ENCODE results near the gene CA5A.
"Not testable (repeated sequence)": the region's sequence is repeated elsewhere in the genome, so short reads cannot be mapped to it uniquely, and the experiment has no call there.

CA5A gene

DNA sequence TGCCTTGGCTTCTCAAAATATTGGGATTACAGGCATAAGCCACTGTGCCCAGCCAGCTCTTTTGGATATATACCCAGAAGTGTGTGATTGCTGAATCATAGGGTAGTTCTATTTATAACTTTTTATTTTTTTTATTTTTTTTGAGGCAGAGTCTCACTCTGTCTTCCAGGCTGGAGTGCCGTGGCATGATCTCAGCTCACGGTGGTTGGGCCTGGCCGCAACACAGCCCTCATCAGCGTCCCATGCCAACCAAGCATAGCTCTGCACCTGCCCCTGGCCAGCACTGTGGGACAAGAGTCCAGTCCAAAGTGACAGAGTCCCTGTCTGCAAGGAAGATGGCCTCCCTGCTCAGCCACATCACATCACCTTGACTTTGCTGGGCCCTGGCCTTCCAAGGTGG lies 42.3 kb downstream of the CA5A start:
- not testable (repeated sequence) for DNase-seq (ENCODE audit: low spot score)

DNA sequence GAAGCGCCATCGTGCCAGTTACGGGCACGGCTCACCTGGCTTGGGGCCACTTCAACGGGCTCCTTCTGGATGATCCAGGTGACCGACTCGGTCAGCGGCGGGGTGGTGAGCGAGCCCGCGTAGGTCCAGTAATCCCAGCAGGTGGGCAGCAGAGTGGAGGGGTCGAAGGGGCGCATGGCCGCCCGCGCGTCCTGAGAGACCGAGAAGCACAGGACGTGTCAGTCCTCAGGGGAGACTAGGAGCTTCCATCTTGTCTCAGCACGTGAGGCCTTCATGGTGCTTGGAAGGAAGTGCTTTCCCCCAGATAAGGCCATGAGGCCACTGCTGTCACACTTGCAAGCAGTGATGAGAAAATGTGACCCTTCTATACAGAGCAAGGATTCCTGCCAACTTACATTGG lies 44.6 kb downstream of the CA5A start:
- no peak for DNase-seq (ENCODE audit: low spot score)

DNA sequence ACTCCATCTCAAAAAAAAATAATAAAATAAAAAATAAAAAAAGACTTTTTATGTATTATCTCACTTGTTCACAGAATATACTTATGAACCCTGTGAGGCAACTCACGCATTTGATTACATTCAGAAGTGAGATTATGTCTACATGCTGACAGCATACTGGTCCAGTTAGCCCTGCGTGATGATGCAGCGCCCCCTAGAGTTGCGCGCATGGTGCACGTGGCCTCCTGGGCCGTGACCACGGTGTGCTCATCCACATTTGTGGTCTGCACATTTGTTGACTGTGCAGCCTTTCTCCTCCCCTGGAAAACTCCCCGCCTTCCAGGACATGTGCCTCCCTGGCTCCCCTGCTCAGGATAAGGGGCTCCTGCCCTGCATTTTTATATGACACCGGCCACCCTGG lies 46.6 kb downstream of the CA5A start:
- not testable (repeated sequence) for DNase-seq (ENCODE audit: low spot score)

DNA sequence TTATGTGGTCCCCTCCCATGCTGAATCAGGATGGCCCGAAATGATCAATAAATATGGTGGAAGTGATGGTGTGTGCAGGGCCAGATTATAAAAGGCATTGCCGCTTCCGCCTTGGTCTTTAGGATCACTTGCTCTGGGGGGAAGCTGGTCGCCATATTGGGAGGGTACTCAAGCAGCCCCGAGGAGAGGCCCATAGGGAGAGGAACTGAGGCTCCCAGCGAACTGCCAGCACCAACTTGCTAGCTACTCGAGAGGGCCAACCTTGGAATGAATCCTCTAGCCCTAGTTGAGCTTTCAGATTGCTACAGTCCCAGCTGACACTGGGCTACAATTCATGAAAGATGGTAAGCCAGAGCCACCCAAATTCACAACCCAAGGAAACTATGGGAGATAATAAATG lies 48.0 kb downstream of the CA5A start:
- DNase-seq (ENCODE audit: low spot score), result not testable (repeated sequence)

DNA sequence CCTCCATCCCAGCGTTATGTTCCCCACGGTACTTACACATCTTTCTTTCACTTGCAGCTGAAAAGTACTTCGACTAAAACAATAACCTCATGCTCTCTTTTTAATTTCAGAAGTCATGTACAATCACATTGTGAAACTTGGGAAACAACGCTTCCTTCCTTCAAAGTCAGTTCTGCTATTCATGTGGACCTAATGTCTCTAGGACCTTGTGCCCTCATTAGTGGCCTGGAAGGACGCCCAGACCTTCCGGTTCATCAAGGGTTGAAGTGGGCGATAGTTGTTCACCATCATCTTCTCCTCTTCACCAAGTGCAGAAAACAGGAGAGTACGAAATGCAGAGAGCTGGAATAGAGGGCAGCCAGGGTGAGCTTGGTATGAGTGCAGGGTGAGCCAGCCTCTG lies 48.4 kb downstream of the CA5A start:
- not testable (repeated sequence) for DNase-seq (ENCODE audit: low spot score)

DNA sequence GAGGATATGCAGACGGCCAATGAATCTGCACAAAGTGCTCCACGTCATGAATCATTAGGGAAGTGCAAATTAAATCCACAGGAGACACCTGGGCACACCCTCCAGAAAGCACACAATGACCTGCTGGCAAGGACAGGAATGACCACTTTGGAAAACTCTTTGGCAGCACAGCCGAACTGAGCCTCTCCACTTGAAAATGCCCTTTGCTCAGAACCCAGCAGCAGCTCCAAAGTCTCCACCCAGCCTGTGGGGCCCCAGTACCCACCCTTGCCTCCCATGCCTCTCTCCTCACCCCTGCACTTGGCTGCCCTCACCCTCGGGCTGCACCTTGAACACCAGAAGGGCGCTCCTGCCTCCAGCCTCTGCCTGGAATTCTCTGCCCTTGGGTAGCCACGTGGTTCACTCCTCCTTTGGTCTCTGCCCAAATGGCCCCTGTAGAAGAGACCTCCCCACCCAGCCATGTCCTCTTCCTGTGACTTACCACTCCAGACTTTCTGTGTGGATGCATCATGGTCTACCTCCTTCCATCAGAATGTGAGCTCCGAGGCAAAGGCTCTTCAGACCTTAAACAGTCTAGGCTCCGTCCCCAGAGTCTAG lies 50.9 kb downstream of the CA5A start:
- not testable (repeated sequence) for DNase-seq (ENCODE audit: low spot score)

DNA sequence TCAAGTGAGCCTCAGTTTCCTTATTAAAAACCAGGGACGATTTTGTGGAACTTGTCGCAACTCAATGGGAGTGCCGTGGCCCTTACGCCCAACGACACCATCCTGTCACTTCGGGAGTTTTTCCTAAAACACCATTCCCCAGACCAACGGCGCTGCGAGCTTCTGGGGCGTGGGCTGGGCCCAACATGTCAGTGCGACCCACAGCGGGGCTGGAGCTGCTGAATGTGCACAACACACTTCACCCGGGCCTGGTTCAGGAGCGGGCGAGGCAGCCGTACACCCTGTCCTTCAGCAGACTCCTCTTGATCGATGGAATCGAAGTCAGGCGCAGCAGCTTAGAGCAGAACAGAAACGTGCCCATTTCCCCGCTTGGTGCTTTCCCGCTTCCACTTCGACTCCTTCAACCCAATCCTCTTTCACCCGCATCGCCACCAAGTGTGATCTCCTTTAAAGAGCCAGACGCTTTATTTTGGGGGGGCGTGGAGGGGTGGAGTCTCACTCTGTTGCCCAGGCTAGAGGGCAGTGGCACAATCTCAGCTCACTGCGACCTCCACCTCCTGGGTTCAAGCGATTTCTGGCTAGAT lies 53.8 kb downstream of the CA5A start:
- DNase-seq (ENCODE audit: low spot score), result no peak

DNA sequence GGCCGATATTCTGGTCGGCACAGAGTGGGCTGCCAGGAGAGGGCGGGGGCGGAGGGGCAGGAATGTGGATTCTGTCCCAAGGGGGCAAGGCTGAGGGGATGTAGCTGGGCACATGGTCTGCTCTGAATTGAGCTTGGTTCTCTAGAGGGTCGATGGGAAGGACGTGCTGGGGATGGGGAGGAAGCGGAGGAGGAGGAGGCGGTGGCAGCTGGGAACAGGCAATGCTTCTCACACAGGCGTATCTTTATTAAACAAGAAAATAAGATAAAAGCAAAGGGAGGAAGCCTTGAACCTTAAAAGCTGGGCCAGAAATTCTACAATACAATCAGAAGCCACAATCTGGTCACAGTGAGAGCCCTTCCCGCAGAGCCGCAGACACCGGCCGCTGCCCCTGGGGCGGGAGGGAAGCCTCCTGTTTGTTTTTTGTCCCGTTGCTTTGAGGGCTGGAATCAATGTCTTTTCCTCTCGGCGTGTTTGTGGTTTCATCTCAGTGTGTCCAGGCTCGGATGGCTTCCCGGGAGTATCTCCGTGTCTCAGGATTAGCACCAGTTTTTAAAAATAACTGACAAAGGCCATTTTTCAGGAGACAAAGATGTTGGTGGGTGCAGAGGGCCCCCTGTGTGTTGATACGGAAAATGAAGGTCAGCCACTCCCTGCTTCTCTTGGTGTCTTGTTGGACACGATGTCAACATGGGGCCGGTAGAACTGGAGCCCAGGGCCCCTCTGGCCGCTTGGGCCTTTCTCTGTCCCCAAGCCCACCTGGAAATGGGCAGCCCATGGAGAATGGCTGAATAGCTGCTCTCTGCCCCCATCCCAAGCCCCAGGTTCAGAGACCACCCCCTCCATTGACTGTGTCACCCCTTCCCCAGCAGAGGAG lies 54.8 kb downstream of the CA5A start:
- no peak for DNase-seq (ENCODE audit: low spot score)

DNA sequence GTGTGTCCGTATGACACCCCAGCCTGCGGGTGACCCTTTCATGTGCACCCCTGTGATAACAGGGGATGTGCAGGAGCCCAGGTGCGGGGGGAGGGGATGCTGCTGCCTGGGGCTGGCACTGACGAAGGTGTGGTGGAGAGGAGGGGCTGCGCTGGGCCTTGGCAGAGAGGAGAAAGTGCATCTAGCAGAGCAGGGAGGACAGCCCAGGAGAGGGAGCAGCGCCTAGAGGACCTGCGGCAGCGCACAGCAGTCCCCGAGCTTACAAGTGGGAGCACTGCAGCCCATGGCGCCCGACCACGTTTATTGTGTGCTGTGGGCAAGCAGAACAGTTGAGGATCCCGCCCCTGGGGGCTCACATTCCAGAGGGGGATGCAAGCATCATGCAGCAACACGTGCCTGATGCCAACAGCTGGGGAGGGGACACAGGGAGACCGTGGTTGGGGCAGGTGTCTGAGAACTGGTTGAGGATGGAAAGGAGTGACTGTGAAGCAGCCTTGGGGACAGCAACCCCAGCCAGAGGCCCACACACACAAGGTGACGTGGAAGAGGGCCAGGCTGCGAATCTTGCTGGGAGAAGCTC lies 56.1 kb downstream of the CA5A start:
- no peak for DNase-seq (ENCODE audit: low spot score)

DNA sequence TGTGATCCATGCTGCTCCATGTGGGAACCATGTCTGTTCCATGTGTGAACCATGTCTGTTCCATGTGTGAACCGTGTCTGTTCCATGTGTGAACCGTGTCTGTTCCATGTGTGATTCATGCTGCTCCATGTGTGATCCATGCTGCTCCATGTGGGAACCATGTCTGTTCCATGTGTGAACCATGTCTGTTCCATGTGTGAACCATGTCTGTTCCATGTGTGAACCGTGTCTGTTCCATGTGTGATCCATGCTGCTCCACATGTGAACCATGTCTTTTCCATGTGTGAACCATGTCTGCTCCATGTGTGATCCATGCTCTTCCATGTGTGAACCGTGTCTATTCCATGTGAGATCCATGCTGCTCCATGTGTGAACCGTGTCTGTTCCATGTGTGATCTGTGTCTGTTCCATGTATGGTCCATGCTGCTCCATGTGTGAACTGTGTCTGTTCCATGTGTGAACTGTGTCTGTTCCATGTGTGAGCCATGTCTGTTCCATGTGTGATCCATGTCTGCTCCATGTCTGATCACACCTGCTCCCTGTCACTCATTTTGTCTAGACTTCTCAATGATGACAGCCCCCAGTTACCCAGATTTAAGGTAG lies 56.8 kb downstream of the CA5A start:
- not testable (repeated sequence) for DNase-seq (ENCODE audit: low spot score)

DNA sequence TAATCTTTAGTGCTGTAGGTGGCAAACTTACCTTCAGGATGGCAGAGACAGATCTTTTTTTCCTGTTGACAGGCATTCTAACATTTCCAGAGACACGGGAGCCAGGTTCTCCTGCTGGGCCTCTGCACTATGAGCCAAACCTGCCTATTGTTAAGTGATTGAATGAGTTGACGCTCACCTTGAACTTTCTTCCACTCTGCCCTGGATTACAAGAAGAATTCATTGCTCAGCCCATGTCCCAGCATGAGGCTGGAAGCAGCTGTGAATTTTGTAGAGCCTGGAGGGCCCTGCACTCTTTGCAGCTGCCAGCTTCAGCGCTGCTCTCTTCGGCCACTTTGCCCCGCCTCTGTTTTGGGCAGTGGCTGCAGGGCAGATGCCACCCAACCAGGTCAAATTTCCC lies 57.6 kb downstream of the CA5A start:
- DNase-seq (ENCODE audit: low spot score), result no peak

DNA sequence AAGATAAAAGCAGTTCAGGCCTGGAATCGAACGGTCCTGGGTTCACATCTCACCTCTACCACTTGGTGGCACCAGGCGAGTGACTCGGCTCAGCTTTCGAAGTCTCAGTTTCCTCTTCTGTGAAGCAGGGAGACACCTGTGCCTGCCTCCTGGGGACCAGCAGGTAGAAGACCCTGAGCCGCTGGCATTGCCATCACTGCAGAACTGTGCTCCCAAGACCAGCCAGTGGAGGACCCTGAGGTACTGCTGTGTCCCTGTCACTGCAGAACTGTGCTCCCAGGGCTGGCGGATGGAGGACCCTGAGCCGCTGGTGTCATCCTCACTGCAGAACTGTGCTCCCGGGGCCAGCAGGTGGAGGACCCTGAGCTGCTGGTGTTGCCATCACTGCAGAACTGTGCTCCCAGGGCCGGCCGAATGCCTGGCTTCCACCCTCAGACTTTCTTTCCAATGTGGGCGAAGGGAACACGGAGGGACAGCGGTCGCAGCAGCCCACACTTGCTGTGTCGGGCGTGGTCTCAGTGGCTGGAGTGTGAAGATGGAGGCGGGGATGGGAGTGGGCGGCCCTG lies 58.3 kb downstream of the CA5A start:
- DNase-seq (ENCODE audit: low spot score), result no peak

DNA sequence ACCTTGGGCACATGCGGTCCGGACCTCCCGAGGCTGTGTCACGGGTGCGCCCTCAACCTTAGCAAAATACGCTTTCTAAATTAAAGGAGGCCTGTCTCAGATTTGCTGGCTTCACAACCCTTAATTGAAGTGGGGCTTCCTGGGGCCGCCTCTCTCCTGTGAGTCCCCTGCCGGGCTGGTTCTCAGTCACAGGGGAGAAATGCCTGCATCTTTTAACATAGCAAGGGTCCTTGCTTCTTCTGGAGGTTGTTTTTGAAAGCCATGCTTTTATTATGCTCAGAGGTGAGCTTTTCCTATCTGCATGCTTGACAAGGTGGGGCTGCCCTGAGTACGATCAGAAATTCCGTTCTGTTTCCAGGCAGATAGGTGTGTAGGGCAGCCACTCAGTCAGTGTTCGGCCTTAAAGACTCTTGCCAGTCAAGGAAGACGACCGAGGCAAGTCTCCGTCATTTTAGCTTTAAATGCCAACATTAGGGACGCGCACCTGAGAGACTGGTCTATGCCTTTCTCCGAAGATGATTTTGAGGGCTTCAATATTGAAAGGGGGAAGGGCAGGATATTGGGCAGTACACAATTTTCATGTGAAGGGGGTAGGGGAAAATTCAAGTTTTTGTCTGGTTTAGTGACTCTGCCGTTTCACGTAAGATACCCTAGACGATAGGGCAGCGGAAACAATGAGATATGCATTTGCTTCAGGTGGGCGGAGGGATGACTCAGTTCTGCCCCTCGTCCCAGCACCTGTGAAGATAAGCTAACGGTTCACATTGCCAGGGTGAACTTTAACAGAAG lies 61.5 kb downstream of the CA5A start:
- no peak for DNase-seq (ENCODE audit: low spot score)

DNA sequence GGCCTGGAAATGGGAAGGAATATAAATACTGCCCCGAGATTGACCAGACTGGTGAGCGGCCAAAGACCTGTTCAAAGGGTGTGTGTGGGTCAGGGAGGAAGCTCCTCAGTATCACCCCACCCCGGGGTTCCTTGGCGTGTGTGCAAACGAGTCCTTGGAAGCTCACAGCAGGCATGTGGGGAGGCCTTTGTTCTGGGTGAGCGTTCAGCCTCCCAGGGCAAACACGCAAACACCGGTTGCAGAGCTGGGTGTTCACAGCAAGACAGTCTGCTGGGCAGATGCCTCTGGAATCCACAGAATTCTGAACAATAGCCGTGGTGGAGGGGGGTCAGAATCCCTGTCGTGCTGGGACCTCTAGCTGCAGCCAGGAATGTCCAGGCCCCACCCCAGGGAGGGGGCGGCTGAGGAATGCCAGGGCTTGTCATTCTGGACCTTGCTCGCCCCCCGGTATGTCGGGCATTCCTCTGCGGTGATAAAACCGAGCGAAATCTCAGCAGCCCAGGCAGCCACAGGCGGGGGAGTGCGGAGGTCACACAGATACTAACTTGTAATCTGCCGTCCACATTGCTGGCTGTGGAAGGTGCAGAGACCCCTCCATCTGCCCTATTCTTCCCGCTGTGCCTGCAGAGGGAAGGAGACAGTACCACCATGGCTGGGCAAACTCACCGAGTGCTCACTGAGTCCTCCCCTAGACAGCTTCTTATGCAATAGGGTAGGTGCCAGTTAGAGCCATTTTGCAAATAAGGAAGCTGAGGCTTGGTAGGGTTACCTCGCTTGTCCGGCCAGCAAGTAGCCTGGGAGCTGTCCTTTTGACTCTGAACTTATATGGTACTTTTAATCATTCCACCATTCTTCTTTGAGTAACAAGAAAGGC lies 65.7 kb downstream of the CA5A start:
- peak; percentile 56 for DNase-seq (ENCODE audit: low spot score)

DNA sequence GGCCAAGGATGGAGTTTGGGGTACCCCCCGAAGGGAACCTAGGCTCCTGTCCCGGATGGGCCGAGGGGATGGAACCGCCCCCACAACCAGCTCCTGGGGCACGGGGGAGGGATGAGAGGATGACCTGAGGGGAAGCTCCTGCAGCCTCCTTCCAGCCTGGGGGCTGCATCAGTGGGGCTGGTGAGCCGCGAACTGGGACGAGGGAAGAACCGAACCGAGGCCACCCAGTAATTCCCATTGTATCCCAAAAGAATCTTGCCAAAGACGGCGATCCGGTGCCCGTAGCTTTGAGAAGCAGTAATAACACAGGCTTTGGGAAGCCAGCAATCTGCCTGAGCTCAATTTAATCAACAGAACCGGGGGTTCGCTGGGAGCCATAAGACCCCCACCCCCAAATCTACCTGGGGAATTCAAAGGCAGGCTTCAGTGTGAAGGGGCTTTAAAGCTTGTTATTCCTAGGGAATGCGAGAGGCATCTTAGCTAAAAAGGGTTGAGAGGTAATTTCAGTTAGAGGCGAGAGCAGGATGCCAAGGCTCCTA lies 66.4 kb downstream of the CA5A start:
- DNase-seq (ENCODE audit: low spot score), result not testable (repeated sequence)

DNA sequence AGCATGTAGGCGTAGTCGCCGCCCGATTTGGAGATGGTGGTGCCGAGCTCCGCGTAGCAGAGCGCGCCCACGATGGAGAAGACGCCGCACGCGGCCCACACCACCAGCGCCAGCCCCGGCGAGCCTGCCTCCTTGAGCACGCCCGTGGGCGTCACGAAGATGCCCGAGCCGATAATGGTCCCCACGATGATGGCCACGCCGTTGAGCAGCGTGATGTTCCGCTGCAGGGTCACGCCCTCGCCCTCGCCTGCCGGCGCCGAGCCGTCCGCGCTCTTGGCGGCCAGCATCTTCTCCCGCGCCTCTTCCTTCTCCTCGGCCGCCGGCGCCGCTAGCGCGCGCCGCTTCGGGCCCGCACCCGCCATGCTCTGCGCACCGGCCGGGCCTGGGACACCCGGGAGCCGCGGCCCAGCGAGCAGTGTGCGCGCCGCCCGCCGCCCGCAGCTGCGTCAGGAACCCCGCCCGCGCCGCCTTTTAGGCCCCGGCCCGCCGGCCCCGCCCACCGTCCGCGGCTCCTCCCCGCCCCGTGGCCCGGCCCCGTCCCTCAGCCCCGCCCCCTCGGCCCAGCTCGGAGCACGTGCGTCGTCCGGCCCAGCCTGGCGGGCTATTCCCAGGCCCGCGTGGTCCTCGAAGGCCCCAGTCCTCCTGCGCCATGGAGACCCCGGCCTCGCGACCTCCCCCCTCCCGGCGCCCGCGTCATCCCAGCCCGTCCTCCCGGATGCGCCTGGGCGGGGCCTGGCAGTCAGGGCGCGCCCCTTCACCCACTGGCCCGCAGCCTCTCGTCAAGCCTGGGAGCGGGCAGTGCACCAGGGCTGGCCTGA lies 67.1 kb downstream of the CA5A start, which contains the start of gene SLC7A5:
Gene SLC7A5, minus strand, starts transcription at position 447 of the 818 bp plus-strand sequence. Its CDS starts 85 bp downstream, at position 362.
- peak; percentile 86 for DNase-seq (ENCODE audit: low spot score)

DNA sequence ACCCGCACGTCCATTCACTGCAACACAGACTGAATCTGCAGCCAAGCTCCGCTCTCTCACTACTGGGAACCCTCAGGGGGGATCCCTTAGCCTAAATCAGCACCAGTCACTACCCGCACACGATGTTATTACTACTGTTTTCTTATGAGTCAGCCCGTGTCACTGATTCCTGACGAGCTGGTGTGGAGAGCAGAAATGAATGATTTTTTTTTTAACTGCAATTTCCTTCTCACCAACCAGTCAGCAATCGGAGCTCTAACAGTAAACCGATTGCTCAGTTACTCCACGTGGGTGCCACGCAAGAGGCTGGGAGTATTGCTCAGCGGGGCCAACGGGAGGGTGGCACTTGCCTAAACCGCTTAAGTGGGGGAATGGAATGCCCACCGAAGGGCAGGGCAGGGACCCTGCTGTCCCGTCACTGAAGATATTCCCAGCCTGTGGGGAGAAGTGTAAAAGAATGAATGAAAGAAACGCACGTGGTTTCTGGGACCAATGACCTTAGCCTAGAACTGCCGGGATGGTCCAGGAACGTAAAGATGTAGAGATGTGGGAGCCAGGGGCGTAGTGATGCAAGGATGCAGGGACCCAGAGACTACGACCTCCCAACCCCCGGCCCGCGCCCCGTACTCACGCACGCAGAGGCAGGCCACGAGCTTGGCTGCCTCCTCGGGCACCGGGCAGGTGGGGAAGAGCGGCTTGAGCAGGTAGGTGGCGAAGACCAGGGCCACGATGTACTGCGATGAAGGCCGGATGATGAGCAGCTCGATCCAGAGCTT lies 67.9 kb downstream of the CA5A start:
- DNase-seq (ENCODE audit: low spot score), result peak; percentile 31

DNA sequence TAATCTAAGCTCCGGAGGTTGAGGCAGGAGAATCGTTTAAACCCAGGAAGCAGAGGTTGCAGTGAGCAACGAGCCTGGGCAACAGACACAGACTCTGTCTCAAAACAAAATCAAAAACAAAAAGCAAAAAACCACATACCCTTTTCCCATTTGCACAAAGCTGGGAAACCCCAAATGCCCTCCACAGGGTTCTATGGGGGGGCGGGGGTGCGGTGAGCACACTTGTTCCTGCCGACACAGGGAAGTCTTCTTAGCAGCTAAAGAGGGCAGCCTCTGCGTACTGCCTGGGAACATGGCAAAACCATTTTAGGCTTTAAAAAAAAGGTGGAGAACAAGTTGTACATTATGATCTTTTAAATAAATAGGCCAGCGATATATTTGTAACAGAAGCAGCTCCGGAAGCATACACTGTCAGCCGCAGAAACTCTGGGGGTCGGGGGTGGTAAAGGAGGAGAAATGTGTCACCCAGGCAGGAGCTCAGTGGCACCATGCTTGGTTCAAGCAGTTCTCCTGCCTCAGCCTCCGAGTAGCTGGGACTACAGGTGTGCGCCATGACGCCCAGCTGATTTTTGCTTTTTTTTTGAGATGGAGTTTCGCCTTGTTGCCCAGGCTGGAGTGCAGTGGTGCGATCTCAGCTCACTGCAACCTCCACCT lies 70.3 kb downstream of the CA5A start:
- DNase-seq (ENCODE audit: low spot score), result not testable (repeated sequence)
